BE2C (cell line): ENCODE data around the gene IL22RA1.

ENCODE experiments used
- DNase-seq: peaks from one replicate; pipeline ENCODE4 v3.0.0-alpha.2; 2020
- H3K27me3 ChIP-seq: fragments of 250-450 bp; sonication (Bioruptor Pico); 2 replicates; pipeline ENCODE4 v1.5.1; 2020; ENCODE audit warnings: mild to moderate bottlenecking
- H3K36me3 ChIP-seq: fragments of 250-450 bp; sonication (Bioruptor Pico); 2 replicates; pipeline ENCODE4 v1.5.1; 2020; ENCODE audit warnings: mild to moderate bottlenecking
- H3K4me1 ChIP-seq: fragments of 250-450 bp; sonication (Bioruptor Pico); 2 replicates; pipeline ENCODE4 v1.5.1; 2020
- H3K4me3 ChIP-seq: 2 replicates; pipeline ENCODE4 v1.5.1; 2011; ENCODE audit warnings: low read depth, low read length
- H3K9me3 ChIP-seq: fragments of 250-450 bp; sonication (Bioruptor Pico); 2 replicates; pipeline ENCODE4 v1.5.1; 2020
- TF ChIP-seq, protein P1 (sequence below): IDR thresholded peaks from 2 replicates; pipeline ENCODE4 v1.5.1; 2012; ENCODE audit warnings: mild to moderate bottlenecking, low read depth, low read length

The IL22RA1 gene

DNA sequence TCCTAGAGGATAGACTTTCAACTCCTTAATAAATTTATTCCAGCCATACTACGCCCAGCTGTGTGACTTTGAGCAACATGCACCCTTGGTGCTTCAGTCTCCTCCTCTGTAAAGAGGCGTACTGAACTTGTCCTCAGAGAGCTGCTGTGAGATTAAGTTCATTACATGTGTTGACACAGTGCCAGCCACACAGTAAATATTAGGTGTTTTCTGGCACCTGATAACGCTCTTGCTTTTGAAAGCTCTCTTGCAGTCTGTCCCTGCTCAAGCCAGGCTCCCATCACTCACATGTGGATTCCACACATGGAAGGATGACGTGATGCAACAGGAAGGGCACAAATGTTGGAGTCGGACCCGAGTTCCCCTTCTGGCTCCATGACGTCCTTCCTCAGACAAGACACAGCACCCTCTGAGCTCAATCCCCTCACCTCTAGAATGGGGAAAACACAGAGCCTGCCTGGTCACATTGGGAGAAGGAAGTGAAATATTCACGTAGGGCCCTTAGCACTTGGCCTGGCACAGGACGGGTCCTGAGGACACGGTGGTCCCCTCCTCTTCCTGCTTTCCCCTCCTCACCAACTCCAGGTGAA is 36.4 kb upstream of the IL22RA1 start:
- H3K4me1 ChIP-seq: no peaks in the 10 kb centered on the region
- H3K36me3 ChIP-seq: no peaks in the 10 kb centered on the region
- no peaks in the 10 kb centered on the region for H3K27me3 ChIP-seq
- no peak overlapping the region for H3K4me3 ChIP-seq
- H3K9me3 ChIP-seq: no peaks in the 10 kb centered on the region
- no peak for DNase-seq
- TF ChIP-seq, protein P1, sequence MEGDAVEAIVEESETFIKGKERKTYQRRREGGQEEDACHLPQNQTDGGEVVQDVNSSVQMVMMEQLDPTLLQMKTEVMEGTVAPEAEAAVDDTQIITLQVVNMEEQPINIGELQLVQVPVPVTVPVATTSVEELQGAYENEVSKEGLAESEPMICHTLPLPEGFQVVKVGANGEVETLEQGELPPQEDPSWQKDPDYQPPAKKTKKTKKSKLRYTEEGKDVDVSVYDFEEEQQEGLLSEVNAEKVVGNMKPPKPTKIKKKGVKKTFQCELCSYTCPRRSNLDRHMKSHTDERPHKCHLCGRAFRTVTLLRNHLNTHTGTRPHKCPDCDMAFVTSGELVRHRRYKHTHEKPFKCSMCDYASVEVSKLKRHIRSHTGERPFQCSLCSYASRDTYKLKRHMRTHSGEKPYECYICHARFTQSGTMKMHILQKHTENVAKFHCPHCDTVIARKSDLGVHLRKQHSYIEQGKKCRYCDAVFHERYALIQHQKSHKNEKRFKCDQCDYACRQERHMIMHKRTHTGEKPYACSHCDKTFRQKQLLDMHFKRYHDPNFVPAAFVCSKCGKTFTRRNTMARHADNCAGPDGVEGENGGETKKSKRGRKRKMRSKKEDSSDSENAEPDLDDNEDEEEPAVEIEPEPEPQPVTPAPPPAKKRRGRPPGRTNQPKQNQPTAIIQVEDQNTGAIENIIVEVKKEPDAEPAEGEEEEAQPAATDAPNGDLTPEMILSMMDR: no peak

DNA sequence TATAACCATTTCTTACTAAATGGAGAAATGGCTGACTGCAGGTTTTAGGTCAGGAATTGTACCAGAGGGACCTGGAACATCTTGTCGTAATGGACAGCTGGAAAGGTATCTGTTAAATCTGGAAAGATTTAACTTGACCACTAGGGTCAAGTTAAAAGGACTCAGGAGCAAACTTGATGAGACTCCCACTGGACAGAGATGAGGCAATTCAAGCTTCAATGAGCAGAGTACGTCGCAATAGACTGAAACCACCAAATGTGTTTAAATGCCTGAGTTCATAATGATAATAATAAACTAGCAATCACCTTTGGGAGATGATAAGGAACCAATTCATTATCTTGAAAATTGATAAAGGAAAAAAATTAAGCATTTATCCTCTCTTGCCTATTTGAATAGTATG is 35.5 kb upstream of the IL22RA1 start:
- DNase-seq: no peak
- TF ChIP-seq, protein P1: no peak
- Histone ChIP-seq H3K9me3 (no peaks in the 10 kb centered on the region), H3K36me3 (no peaks in the 10 kb centered on the region), H3K4me1 (no peaks in the 10 kb centered on the region), H3K27me3 (no peaks in the 10 kb centered on the region), H3K4me3 (no peak overlapping the region)

DNA sequence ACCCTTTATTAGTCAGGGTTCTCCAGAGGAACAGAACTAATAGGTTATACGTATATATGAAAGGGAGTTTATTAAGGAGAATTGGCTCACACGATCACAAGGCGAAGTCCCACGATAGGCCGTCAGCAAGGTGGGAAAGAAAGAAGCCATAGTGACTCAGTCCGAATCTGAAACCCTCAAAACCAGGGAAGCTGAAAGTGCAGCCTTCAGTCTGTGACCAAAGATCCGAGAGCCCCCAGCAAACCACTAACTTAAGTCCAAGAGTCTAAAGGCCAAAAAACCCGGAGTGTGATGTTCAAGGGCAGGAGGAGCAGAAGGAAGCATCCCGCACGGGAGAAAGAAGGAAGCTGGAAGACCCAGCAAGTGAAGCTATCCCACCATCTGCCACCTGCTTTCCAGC is 34.2 kb upstream of the IL22RA1 start:
- H3K4me1 ChIP-seq: no peaks in the 10 kb centered on the region
- no peaks in the 10 kb centered on the region for H3K9me3 ChIP-seq
- DNase-seq: no peak
- no peak overlapping the region for H3K4me3 ChIP-seq
- H3K36me3 ChIP-seq: no peaks in the 10 kb centered on the region
- TF ChIP-seq, protein P1: no peak
- H3K27me3 ChIP-seq: no peaks in the 10 kb centered on the region

DNA sequence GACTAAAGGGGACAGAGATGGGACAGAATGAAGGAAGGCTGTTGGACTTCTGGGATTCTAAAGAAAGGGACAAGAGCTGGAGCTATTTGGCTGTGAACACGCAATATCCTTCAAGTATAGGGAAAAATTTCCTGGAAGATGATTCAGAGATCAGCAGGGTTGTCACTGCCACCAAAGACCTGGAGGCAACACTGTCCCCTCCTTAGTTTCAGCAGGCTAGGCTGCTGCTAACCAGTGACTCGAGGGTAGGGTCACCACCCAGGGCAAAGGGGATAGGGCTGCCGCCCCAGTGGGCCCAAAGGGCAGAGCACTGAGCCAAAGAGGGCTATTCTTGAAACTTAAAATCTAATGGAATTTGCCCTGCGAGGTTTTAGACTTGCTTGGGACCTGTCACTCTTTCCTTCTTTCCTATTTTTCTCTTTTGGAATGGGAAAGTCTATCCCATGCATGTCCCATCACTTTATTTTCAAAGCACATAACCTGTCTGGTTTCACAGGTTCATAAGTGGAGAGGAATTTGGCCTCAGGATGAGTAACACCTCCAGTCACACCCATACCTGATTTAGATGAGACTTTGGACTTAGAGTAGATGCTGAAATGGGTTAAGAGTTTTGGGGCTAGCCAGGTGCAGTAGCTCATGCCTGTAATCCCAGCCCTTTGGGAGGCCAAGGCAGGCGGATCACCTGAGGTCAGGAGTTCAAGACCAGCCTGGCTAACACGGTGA is 32.3 kb upstream of the IL22RA1 start:
- H3K4me1 ChIP-seq: no peaks in the 10 kb centered on the region
- H3K4me3 ChIP-seq: no peak overlapping the region
- H3K36me3 ChIP-seq: no peaks in the 10 kb centered on the region
- no peaks in the 10 kb centered on the region for H3K27me3 ChIP-seq
- H3K9me3 ChIP-seq: no peaks in the 10 kb centered on the region
- TF ChIP-seq, protein P1: no peak
- DNase-seq: no peak

DNA sequence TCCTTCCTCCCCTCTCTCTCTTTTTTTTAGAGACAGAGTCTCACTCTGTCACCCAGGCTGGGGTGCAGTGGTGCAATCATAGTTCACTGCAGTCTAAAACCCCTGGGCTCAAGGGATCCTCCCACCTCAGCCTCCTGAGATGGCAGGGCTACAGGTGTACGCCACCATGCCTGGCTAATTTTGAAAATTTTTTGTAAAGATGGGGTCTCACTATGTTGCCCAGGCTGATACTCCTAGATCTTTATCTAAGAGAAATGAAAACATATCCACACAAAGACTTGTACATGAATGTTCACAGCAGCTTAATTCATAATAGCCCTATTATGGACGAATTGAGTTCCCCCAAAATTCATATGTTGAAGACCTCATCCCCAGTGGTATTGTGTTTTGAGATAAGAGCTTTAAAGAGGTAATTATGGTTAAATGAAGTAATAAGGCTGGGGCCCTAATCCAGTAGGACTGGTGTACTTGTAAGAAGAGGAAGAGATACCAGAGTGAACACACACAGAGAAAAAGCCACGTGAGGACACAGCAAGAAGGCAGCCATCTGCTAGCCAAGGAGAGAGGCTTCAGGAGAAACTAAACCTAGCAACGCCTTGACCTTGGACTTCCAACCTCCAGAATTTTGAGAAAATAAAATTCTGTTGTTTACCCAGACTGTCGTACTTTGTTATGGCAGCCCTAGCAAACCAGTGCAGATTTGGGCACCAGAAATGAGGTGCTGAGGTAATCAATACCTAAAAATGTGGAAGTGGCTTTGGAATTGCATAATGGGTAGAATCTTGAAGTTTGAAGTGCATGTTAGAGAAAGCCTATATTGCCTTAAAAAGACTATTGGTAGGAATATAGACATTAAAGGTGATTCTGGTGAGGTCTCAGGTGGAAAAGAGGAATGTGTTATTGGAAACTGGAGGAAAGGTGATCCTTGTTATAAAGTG is 31.0 kb upstream of the IL22RA1 start:
- Histone ChIP-seq H3K4me1 (no peaks in the 10 kb centered on the region), H3K4me3 (no peak overlapping the region), H3K36me3 (no peaks in the 10 kb centered on the region), H3K9me3 (no peaks in the 10 kb centered on the region), H3K27me3 (no peaks in the 10 kb centered on the region)
- TF ChIP-seq, protein P1: no peak
- no peak for DNase-seq
